LNCaP clone FGC (cell line): Measurements from ENCODE around the gene FFAR2.

Source experiments
- DNase-seq: peaks from one replicate; pipeline ENCODE4 v3.0.0-alpha.2; 2011; ENCODE audit warnings: low read depth
- H3K4me3 ChIP-seq: 2 replicates; pipeline ENCODE4 v1.5.1; 2011; ENCODE audit warnings: mild to moderate bottlenecking, low read depth, low read length, control low read depth
- TF ChIP-seq, protein P1 (sequence below): IDR thresholded peaks from 2 replicates; pipeline ENCODE4 v1.5.1; 2012; ENCODE audit warnings: mild to moderate bottlenecking; ENCODE audit not compliant: control insufficient read depth, insufficient read depth; ENCODE audit errors: extremely low read depth

Gene FFAR2

DNA sequence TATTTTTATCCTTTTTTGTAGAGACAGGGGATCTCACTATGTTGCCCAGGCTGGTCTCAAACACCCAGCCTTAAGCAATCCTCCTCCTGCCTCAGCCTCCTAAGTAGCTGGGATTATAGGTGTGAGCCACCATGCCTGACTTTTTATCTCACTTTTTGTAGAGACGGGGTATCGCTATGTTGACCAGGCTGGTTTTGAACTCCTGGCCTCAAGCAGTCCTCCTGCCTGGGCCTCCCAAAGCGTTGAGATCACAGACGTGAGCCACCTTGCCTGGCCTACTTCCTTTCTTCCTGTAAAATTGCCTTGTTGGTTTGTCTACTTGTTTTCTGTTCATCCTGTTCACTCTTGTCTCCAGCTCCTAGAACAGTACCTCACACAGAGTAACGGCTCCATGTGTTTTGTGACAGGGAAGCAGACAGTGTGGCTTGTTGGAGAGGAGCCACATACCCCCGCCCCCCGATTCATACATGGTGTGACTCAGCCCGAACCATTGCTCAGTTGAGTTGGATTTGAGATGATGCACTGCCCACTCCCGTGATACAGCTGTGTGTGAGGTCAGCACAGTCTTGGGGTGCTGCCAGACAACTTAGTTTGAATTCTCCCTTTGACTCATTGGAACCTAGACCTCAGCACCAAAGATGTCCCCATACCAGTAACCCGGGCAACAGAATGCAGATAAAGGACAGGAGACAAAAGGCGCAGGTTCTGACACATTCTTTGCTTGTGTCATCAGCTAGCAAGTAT is 43.0 kb upstream of the FFAR2 start:
- no peak overlapping the region for H3K4me3 ChIP-seq
- no peak for DNase-seq
- TF ChIP-seq, protein P1, sequence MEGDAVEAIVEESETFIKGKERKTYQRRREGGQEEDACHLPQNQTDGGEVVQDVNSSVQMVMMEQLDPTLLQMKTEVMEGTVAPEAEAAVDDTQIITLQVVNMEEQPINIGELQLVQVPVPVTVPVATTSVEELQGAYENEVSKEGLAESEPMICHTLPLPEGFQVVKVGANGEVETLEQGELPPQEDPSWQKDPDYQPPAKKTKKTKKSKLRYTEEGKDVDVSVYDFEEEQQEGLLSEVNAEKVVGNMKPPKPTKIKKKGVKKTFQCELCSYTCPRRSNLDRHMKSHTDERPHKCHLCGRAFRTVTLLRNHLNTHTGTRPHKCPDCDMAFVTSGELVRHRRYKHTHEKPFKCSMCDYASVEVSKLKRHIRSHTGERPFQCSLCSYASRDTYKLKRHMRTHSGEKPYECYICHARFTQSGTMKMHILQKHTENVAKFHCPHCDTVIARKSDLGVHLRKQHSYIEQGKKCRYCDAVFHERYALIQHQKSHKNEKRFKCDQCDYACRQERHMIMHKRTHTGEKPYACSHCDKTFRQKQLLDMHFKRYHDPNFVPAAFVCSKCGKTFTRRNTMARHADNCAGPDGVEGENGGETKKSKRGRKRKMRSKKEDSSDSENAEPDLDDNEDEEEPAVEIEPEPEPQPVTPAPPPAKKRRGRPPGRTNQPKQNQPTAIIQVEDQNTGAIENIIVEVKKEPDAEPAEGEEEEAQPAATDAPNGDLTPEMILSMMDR: no peak

DNA sequence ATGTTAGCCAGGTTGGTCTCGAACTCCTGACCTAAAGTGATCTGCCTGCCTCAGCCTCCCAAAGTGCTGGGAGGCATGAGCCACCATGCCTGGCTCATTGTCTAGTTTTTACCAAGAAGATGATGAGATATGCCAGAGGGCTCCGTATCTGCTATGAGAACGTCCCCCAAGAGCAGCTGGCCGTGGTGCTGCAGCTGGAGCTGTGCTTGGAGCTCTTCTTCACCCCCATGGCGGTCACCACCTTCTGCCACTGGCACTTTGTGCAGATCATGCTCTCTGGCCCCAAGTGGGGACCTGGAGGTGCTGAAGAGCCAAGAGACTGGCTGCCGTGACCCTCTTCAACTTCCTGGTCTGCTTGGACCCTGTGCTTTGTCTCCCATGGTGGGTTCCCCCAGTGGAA is 40.4 kb upstream of the FFAR2 start:
- TF ChIP-seq, protein P1: no peak
- H3K4me3 ChIP-seq: no peak overlapping the region
- no peak for DNase-seq

DNA sequence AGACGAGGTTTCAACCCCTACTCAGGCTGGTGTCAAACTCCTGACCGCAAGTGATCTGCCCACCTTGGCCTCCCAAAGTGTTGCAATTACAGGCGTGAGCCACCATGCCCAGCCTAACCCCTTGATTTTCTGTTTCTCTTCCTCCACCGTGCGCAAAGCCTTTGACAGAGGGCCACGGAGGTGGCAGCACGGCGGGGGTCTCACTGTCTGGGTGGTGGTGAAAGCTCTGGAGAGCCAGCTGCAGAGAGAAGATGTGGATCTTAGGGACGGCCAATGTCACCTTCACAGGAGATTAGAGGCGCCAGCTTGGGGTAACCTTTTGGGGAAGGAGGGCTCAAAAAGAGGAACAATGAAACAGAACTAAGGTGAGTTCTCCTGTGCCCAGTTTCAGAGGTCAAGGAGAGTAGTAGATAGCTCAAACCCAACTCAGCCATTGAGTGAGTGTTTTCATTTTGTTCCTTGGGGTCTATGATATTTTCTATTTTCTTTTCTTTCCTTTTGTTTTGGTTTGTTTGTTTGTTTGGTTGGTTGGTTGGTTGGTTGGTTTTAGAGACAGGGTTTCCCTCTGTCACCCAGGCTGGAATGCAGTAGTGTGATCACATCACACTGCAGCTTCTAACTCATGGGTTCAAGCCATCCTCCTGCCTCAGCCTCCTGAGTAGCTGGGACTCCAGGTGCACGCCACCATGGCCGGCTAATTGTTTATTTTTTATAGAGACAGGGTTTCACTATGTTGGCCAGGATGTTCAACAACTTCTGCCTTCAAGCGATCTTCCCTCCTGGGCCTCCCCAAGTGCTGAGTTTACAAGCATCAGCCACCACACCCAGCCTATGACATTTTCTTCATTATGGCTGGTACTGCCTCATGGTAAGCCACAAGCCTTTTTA is 39.5 kb upstream of the FFAR2 start:
- no peak overlapping the region for H3K4me3 ChIP-seq
- no peak for DNase-seq
- TF ChIP-seq, protein P1: no peak

DNA sequence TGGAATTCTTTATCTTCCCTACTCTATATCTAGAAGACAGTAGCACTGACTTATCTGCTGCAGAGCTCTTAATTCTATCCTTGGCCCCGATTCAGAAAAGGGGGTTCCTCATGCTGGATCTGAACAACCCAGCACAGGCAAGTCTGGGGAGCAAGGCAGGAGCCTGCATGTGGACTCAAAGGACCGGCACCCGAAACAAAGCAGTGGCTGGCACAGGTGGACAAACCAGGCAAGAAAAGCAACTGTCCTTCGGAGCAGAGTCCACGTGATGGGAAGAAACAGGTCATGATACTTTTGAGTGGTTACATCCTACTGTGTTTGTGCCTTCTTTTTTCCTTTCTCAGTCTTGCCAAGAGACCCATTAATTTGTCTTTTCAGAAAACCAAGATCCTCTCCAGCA is 38.9 kb upstream of the FFAR2 start:
- no peak for DNase-seq
- TF ChIP-seq, protein P1: no peak

DNA sequence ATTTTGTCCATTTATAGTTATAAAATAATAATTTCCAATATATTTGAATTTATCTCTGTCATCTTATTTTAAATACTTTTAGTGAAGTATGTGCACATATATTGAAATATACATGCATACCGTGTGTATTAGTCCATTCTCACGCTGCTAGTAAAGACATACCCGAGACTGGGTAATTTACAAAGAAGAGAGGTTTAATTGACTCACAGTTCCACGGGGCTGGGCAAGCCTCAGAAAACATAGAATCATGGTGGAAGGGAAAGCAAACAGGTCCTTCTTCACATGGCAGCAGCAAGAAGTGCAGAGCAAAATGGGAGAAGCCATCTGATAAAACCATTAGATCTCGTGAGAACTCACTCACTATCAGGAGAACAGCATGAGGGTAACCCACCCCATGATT is 37.6 kb upstream of the FFAR2 start:
- no peak for DNase-seq
- TF ChIP-seq, protein P1: no peak
- no peak overlapping the region for H3K4me3 ChIP-seq

More for the DNA sequence above, 38.9 kb upstream of the FFAR2 start:
- H3K4me3 ChIP-seq: no peak overlapping the region

DNA sequence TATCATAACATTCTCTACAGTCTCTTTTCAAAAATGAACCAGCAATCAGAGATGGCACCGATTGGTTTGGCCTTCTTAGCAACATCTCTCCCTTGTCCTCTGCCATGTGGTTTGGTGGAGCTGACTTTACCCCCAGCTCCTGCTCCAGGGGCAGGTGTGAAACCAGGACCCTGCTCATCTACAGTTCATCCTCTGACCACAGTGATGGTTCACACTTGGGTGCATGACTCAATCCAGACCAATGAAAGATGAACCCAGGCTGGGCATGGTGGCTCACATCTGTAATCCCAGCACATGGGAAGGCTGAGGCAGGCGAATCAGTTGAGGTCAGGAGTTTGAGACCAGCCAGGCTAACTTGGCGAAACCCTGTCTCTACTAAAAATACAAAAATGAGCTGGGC is 33.6 kb upstream of the FFAR2 start:
- DNase-seq: no peak

More for the DNA sequence above, 33.6 kb upstream of the FFAR2 start:
- no peak overlapping the region for H3K4me3 ChIP-seq
- TF ChIP-seq, protein P1: no peak
